ENCODE results near the gene PIH1D1. TPM values are rescaled to one million over a fixed set of nuclear protein-coding genes. Genes with fewer than 3 reads are reported as not detected.

Gene PIH1D1
- total RNA-seq, 2 donors from 2014 or later: 60.2 to 95.4 TPM

DNA sequence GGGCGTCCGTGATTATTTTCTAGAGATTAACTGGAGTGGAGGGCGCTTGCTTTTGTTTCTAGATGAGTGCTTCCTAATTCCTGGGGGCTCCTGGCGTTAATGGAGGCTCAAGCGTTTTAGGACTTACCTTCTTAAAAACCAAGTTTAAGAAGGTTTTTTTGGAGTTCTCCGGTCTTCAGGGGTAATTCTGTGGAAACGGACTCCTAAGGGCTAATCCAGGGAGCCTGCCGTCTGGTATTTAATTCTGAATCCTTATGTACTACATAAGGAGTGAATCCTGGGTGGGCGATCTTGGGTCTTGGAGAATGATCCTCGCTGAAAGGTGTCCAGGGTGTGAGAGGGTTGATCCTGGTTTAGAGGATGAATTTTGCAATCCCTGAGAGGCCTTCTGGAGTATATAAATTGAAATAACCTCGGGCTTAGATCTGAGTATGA, 45.0 kb upstream of the PIH1D1 start:
- DNase-seq (ENCODE audit: low spot score) (no peak), ATAC-seq (ENCODE audit: insufficient number of reproducible peaks, low FRiP score, low read depth) (no peak)
- Histone ChIP-seq H3K4me1 (ENCODE audit: control insufficient read depth in 1 of 2, low read depth in 2 of 2) (peaks cover 20 to 44% of the 10 kb centered on the region in 2 donors), H3K27ac (peak overlapping the region; percentile 93), H3K36me3 (peaks cover 41% of the 10 kb centered on the region), H3K4me3 (peak overlapping the region; percentile 94), H3K27me3 (replicated peaks; ENCODE audit: insufficient read depth) (no peaks in the 10 kb centered on the region), H3K9me3 (no peaks in the 10 kb centered on the region)
- TF ChIP-seq, protein P1, sequence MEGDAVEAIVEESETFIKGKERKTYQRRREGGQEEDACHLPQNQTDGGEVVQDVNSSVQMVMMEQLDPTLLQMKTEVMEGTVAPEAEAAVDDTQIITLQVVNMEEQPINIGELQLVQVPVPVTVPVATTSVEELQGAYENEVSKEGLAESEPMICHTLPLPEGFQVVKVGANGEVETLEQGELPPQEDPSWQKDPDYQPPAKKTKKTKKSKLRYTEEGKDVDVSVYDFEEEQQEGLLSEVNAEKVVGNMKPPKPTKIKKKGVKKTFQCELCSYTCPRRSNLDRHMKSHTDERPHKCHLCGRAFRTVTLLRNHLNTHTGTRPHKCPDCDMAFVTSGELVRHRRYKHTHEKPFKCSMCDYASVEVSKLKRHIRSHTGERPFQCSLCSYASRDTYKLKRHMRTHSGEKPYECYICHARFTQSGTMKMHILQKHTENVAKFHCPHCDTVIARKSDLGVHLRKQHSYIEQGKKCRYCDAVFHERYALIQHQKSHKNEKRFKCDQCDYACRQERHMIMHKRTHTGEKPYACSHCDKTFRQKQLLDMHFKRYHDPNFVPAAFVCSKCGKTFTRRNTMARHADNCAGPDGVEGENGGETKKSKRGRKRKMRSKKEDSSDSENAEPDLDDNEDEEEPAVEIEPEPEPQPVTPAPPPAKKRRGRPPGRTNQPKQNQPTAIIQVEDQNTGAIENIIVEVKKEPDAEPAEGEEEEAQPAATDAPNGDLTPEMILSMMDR (IDR thresholded peaks at IDR 0.05): no peak

DNA sequence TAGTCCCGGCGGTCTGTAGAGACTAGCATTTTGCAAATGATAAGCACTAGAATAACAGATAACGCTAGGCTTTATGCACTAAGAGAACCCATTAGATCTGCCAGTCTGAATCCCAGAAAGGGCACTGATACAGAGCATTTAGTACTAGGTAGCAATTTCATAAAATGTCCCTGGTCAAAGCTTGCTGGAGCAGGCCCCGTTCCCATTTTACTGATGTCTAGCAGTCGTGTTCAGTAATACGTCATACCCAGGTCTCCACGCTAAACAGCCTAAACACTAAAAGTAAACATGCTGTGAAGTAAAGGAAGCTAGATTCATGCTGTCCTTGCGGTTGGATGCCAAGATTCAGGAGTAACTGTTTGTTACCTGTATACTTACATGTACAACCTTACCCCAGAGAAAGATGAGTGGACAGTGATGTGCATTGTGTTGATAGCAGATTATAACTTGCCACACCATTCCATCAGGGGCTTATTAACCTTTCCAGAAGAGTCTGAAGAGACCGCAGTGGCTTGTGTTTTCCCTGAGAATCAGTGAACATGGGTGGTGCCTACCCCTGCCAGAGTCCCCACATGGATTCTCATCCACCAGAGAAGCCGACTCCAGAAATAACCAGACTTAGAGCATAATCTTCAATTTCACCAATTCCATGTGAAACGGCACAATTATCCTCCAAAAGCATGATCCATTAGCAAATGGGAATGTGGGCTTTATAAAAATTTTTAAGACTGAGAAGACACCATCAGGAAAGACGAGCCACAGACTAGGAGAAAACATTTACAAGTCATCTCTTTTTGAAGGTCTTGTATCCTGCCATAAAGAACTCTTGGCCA, 41.2 kb upstream of the PIH1D1 start:
- H3K9me3 ChIP-seq: no peaks in the 10 kb centered on the region
- H3K27ac ChIP-seq: no peak overlapping the region
- H3K4me1 ChIP-seq (ENCODE audit: control insufficient read depth in 1 of 2, low read depth in 2 of 2): peaks cover 20 to 38% of the 10 kb centered on the region in 2 donors
- ATAC-seq (ENCODE audit: insufficient number of reproducible peaks, low FRiP score, low read depth) (no peak), DNase-seq (ENCODE audit: low spot score) (no peak)
- no peak overlapping the region for H3K4me3 ChIP-seq
- no peaks in the 10 kb centered on the region for H3K27me3 ChIP-seq (replicated peaks; ENCODE audit: insufficient read depth)
- TF ChIP-seq, protein P1 (IDR thresholded peaks at IDR 0.05): no peak
- H3K36me3 ChIP-seq: peaks cover 42% of the 10 kb centered on the region

DNA sequence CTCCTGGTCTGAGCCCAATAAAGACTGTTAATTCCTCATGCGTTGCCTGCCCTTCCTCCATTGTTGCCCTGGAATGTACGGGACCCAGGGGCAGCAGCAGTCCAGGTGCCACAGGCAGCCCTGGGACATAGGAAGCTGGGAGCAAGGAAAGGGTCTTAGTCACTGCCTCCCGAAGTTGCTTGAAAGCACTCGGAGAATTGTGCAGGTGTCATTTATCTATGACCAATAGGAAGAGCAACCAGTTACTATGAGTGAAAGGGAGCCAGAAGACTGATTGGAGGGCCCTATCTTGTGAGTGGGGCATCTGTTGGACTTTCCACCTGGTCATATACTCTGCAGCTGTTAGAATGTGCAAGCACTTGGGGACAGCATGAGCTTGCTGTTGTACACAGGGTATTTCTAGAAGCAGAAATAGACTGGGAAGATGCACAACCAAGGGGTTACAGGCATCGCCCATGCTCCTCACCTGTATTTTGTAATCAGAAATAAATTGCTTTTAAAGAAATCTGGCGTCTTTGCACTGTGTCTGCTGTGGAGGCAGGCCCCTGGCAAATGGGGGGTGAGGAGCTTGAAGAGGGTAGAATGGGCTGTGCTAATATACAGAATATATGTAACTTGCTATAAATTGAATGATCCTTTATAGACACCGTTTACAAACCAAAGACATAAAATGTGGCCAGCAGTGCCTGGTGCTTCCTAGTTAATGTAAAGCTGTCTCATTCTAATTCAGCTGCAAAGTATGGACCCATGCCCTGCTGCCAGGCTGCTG, 40.4 kb upstream of the PIH1D1 start:
- Histone ChIP-seq H3K27me3 (replicated peaks; ENCODE audit: insufficient read depth) (no peaks in the 10 kb centered on the region), H3K4me1 (ENCODE audit: control insufficient read depth in 1 of 2, low read depth in 2 of 2) (peaks cover 12 to 30% of the 10 kb centered on the region in 2 donors), H3K27ac (no peak overlapping the region), H3K9me3 (no peaks in the 10 kb centered on the region), H3K36me3 (peaks cover 35% of the 10 kb centered on the region), H3K4me3 (no peak overlapping the region)
- TF ChIP-seq, protein P1 (IDR thresholded peaks at IDR 0.05): no peak
- no peak for ATAC-seq (ENCODE audit: insufficient number of reproducible peaks, low FRiP score, low read depth)
- DNase-seq (ENCODE audit: low spot score): no peak

DNA sequence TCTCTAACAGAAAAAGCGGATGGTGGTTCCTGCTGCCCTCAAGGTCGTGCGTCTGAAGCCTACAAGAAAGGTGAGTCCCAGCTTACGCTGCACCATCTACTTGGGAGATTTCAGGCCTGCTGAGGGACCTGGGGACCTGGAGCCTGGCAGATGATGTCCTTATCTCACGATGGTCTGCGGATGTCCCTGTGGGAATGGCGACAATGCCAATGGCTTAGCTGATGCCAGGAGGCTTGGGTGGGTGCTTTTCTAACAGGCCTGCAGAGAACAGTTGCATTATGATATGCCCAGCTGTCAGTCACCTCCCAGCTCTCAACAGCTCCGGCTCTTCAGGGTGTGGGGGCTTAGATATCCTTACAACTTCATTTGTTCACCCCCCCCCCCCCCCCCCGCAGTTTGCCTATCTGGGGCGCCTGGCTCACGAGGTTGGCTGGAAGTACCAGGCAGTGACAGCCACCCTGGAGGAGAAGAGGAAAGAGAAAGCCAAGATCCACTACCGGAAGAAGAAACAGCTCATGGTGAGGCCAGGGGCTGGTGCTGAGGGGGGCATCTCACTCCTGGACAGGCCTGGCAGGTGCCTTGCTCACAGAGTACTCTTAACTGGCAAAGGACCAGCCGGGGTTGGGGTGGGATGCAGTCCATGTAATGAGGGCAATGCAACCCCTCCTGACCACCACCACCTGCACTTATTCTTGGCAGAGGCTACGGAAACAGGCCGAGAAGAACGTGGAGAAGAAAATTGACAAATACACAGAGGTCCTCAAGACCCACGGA, 39.6 kb upstream of the PIH1D1 start:
- Histone ChIP-seq H3K4me1 (ENCODE audit: control insufficient read depth in 1 of 2, low read depth in 2 of 2) (peaks cover 10 to 28% of the 10 kb centered on the region in 2 donors), H3K36me3 (peaks cover 35% of the 10 kb centered on the region), H3K27ac (no peak overlapping the region), H3K9me3 (no peaks in the 10 kb centered on the region), H3K27me3 (replicated peaks; ENCODE audit: insufficient read depth) (no peaks in the 10 kb centered on the region), H3K4me3 (no peak overlapping the region)
- TF ChIP-seq, protein P1 (IDR thresholded peaks at IDR 0.05): no peak
- no peak for DNase-seq (ENCODE audit: low spot score)
- no peak for ATAC-seq (ENCODE audit: insufficient number of reproducible peaks, low FRiP score, low read depth)
